HG02678 (cell line): Measurements from ENCODE around the gene GUCY1A1.
A peak's percentile ranks its signal among the peaks of the same experiment; 100 is the strongest.

Source experiments
- ATAC-seq: cut with Tn5 transposase; IDR thresholded peaks from one replicate; pipeline ENCODE4 v1.9.1; 2021; ENCODE audit warnings: mild to moderate bottlenecking, moderate library complexity; ENCODE audit not compliant: unreplicated experiment

The GUCY1A1 gene

DNA sequence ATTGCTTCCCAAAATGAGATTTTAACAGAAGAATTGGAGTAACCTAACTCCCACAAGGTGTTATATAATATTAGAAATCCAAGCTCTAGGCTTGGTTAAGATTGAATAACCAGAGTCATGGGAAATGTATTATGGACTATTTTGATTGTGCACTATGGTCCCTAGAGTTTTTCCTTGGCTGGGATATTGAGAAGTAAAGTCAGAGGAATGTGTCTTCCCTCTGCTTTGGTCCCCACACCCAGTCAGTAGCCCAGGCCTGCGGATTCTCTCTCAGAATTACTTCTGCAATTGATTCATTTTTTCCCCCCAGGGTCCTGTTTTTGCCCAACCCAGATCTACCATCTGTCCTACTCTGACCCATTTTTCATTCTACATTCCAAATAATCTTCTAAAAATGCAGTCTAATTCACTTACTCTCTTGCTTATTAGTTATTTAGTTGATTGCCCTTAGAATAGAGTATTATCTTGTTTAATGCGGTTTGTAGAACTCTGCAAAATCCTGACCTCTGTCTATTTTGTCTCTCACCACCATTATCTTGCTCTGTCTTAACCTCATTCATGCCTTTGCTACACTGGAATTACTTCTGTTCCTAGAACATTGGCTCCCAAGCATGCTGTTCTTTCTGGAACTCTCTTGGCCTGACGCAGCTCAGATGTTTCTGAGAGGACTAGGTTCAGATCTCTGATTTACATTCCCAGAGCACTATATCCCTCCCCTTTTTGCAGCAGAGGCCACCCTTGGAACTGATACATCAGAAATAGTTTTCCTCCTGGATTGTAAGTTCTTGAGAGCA, 23.6 kb downstream of the GUCY1A1 start:
- ATAC-seq = no peak

DNA sequence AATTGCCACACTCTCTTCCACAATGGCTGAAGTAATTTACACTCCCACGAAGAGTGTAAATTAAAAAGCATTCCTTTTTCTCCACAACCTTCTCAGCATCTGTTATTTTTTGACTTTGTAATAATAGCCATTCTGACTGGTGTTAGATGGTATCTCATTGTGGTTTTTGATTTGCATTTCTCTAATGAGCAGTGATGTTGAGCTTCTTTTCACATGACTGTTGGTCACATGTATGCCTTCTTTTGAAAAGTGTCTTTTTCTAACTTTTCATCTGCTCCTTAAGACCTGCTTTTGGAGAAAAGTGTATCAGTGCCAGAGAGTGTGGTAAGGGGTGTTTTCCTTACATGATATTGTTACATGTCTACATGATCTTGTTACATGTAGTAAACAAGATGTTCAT, 25.7 kb downstream of the GUCY1A1 start:
- ATAC-seq = no peak

DNA sequence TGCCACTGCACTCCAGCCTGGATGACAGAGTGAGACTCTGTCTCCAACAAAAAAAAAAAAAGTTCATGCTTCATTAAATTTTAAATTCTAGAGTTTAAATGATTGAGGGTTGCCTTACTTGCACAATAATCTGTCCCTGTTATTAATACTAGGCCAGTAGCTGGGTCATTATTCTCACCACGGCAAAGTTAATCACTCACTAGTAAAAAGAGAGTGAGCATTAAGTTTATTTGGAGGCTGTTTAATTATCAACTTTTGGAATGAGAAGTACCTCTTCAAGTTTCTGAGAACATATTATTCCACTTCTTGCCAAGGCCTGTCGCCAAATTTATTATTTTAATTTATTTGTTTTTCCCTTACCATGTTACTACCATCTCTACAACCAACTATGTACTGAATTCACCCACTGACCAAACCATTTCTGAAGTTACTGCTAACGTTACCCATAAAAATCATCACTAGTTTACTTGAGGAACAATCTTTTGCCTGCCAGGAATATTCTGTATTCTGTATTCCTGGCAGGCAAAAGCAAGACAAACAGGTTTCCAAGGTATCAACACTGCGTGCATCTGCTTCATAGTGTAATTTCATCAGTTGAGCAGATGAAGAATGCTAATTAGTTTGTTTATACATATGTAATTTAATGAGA, 26.5 kb downstream of the GUCY1A1 start:
- ATAC-seq = no peak

DNA sequence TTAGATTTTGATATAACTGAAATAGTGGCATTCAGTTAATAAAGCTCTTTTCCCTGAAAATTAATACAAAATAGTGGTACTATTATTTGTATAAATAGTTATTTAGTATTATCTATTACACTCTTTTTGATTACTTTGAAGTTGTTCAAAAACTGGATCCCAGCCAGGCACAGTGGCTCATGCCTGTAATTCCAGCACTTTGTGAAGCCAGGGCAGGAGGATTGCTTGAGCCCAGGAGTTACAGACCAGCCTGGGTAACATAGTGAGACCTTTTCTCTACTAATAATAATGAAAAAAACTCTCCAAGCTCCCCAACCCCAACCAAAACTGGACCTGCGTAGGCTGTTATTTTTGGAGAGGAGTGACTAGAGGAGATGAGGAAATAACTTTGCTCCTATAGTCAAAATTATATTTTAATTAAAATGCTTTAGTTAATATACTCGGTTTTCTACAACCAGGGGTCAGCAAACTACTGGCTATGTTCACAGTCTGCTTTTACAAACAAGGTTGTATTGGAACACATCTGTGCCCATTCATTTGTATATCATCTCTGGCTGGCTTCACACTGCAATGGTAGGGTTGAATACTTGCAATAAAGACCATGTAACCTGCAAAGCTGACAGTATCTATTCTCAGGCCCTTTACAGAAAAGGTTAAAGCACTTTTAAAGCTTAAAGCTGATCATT, 27.6 kb downstream of the GUCY1A1 start:
- no peak for ATAC-seq

DNA sequence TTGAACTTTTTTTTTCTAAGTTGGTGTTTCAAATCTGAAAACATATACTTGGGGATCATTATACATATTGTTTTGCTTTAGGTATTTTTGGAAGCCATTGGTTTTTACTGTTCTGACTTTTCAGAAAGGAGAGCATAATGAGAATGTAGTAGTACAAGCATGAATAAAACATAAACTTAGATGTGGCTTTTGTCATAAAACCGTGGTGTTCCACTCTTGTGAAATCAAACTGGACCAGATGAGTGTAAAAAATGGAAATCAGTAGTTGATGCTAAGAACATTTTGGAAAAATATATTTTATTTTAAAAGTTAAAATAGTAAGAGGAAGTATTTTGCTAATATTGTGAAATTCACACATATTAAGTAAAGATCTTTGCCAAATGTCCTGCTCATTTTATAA, 29.6 kb downstream of the GUCY1A1 start:
- no peak for ATAC-seq

DNA sequence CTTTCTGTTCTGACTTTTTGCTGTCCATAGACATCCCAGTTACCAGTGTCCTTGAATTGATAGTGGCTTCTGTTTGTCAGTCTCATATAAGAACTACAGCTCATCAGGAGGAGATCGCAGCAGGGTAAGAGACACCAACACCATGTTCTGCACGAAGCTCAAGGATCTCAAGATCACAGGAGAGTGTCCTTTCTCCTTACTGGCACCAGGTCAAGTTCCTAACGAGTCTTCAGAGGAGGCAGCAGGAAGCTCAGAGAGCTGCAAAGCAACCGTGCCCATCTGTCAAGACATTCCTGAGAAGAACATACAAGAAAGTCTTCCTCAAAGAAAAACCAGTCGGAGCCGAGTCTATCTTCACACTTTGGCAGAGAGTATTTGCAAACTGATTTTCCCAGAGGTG, 30.1 kb downstream of the GUCY1A1 start:
- ATAC-seq = no peak

DNA sequence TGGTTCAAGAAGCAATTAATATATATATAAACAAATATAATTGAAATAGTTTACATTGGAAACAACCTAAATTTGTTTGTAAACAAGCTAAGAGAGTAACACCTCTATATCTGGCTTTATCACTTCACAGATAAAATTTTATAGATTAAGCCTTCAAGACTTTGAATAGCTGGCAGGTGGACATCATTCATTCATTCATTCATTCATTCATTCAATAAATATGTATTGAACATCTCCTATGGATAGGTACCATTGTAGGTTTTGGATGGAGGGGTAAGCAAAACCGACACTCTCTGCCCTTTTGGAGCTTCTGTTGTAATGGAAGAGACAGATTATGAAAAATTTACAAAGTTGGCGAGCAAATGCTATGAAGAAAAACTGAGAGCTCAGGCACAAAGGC, 35.2 kb downstream of the GUCY1A1 start:
- no peak for ATAC-seq

DNA sequence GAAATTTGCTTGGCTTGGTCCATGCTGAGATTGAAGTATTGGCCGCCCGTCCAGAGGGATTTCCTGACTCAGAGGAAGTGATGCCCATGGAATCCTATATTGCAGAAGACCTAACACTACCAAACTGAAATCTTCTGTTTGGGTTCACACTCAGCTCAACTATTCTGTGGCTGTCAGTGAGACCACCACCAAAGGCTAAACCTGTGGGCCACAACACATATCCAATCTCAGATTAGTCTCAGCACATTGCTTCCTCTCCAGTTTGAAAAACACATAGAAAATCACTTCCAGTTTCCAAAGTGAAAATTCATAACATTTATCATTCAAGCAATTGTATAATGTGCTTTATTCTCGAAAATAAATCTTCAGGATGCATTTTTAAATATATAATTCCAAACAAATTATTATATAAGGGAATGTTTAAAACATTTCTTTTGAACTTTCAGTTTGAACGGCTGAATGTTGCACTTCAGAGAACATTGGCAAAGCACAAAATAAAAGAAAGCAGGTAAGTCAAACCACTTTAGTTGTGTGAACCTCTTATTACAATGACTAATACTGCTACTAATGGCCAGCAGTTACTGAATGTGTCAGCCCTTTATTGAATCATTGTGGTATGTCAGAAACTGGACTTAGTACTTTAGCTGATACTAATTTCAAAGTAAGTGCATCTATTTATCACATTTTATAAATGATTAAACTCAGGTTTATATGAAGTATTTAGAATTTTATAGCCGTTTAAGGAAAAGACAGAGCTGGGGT, 37.0 kb downstream of the GUCY1A1 start:
- ATAC-seq = peak; percentile 92

DNA sequence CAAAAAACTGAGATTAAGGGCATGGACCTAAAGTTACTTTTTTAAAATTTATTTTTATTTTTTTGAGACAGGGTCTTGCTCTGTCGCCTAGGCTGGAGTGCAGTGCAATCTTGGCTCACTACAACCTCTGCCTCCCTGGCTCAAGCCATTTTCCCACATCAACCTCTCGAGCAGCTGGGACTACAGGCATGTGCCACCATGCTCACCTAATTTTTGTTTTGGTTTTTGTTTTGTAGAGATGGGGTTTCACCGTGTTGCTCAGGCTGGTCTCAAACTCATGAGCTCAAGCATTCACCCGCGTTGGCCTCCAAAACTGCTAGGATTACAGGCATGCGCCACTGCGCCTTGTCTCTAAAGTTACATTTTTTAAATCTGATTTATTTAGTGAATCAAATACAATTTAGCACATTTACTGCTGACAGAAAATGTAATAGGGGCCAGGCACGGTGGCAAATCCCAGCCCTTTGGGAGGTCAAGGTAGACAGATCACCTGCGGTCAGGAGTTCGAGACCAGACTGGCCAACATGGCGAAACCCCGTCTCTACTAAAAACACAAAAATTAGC, 38.3 kb downstream of the GUCY1A1 start:
- no peak for ATAC-seq

DNA sequence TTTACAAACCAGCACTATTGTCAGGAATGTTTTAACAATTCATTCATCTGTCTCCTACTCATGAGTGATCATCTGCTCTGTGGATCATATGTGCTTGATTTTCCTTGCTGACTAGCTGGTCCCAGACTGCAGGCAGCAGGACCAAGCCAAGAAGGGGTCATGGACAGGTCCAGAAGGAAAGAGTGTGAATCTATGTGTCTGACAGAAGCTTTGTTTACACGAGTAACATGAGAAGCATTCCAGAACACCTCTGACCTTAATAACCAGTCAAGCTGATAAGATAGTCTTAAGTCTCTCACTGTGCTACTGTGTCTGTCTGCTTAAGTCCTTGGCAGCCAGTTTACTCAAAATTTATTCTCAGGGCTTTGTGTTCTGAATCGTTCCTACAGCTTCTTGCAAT, 39.0 kb downstream of the GUCY1A1 start:
- no peak for ATAC-seq

DNA sequence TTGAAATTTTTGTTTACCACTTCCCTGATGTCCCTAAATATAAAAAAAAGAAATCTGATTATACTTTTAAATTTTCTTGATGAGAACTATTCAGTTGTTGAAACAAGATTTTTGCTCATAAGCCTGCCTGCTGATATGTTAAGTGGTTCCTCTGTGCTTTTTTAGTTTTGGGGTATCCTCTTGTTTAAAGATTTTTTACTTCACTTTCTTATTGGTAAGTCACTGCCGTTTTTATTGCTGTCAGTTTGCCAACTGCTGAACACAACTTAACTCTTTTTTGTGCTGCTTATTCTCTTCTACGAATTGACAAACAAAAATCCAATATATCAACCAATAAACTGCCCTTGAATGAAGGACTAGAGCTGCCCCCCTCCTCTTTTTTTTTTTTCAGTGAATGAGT, 39.5 kb downstream of the GUCY1A1 start:
- no peak for ATAC-seq

DNA sequence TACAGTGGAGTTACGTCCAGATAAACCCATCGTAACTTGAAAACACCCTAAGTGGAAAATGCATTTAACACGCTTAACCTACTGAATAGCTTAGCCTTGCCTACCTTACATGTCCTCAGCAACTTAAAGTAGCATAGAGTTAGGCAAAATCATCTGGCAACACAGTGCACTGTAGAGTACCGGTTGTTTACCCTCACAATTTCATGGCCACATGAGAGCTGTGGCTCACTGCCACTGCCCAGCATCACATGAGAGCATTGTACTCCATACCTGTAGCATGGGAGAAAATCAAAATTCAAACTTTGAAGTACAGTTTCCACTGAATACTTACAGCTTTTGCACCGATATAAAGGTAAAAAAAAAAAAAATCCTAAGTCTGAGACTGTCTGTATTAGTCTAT, 40.6 kb downstream of the GUCY1A1 start:
- no peak for ATAC-seq

DNA sequence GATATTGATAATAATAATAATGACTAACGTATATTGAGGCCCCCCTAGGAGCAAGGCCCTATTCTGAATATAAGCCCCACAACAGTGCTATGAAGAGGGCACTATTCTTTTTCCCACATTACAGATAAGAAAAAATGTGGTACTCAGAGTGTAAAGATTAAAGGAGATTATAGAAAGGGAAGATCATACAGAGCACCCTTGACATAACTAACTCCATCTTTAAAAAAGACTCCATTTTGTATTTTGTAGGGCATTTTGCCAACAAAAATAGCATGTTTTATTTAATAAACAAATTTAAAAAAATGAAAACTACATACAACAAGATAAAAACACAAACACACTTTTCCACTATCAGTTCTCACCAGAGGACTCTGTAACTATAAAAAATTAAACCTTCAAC, 42.1 kb downstream of the GUCY1A1 start:
- ATAC-seq = no peak

DNA sequence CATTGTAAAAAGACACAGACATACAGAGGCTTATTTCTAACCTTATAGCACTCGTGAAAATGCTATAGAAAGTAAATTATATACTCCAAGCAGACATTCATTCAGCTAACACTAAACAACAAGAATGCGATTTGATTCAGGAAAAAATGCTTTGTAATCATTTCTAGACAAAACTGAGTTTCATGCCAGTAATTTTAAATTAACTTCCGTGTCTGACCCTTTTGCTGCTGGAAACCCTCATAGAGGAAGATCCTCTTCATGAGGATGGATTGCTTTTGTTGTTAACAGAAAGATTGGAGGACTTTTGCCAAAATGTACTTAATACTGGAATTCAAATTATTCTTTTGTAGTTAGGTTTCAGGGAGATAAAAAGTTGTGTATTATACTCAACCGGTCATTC, 43.3 kb downstream of the GUCY1A1 start:
- no peak for ATAC-seq

DNA sequence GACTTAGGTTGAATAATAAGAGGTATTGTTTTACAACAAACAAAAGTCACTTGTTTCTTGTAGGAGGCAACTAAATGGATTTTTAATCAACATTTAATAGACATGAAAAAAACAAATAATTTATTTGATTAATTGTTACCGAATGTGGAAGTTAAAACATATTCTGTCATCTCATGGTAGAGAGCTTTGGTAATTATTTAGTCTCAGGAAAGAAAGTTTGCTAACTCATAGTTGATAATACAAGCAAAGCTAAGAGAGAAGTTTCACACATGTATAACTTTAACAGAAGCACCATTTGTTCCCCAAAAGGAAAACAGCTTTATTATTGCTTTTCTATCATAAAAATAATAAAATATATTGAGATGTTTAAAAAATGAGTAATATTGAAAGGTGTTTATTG, 44.9 kb downstream of the GUCY1A1 start:
- ATAC-seq = no peak

DNA sequence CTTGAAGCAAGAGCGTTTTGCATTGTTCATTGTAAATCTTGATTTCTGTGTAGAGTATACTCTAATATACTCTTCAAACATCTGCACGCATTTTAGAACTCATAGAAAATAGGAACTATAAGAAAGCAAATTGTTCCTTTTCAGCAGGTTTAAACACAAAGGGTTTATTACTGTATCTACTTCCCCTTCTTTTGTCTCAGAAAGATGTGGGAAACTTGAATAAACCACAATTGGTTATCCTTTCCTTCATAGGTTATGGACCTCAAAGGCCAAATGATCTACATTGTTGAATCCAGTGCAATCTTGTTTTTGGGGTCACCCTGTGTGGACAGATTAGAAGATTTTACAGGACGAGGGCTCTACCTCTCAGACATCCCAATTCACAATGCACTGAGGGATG, 46.2 kb downstream of the GUCY1A1 start:
- ATAC-seq = no peak

DNA sequence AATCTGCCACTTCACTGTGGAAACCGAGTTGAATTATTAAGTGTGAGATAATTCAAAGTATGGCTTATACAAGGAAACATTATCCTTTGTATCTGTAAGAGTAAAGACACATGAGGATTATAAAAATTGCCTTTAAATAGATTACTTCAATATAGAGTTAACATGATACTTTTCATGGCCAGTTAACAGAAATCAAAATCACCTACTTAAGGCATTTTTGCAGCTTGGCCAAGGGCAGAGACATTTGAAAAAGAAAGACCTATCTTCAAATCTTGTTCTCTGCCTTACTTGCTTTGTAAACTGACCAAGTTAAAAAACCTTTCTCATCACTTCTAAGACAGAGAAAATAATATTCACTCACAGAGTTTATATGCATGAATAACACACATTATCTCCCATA, 47.3 kb downstream of the GUCY1A1 start:
- no peak for ATAC-seq

DNA sequence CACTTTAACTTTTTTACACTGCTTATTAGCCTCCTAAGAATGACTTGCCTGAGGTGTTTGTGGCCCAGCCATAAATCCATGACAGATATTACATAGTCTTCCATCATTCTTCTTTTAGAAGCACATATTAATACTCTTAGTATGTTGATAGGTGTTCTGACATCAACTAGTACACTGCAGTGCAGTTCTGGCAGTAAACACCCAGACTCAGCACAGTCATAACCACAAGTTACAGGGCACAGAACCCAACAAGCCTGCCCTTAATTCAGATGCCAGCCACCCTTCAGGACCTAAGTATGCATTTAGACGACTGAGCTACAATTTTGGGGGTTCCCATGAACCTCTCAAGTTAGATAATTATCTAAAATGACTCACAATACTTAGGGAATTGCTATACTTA, 55.7 kb downstream of the GUCY1A1 start:
- ATAC-seq = no peak

DNA sequence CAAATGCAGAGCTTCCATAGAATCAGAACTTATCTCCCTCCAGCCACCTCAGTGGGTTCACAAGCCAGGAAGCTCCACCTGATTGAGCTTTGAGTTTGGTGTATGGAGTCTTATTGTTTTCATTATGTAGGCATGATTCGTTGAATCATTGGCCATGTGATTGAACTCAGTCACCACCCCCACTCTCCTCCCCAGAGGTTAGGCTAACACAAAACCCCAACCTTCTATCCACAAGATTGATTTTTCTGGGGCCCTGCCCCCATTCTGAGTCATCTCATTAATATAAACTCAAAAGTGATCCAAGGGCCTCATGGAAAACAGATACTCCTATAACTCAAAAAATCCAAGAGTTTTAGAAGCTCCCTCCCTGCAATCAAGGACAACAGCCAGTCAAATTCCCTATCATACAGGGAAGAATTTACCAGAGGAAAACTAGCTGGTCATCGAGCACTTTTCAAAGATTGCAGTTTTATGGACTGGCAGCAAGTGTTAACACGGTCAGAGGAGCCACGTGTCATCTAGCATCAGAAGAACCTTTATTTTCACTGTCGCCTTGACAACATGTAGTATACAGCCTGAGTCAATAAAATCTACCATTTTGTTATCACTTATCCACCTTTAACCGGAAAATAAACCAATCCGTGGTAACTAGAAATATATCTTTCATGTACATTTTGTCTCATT, 56.3 kb downstream of the GUCY1A1 start:
- ATAC-seq = no peak

DNA sequence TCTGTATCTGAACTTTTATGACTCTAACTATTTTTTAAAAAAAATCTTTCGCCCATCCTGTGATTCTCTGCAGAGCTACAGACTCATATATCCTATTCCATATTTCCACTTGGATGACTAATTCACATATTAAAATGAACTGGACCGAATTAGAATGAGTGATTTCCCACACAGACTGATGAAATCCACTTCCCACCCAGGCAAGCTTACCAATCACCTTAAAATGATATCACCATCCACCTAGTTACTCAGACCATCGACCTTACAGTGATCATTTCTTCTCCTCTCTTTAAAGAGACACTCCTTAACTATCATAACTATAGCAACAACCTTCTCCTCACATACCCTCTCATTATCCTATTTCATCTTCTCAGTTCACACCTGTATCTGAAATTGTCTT, 58.1 kb downstream of the GUCY1A1 start:
- no peak for ATAC-seq

DNA sequence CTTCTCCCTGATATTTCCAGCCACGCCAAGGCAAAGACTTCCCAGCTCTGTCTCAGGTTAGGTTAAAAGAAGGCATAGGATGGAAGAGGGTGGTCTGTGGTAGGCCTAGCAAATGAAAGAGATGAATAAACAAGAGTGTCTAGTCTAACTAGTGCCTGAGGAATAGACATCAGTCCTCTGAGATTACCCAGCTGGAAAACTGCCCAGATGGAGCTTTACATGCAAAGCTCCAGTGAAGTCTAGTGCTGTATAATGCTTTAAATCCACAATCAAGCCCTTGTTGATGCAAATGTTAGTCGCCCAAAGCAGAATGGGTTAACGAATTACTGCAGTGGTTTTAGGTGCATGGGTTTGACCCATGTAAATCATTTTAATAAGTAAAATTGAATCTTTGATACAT, 67.4 kb downstream of the GUCY1A1 start:
- no peak for ATAC-seq
